ENCODE data around the gene ZDHHC1.

GRCh38 chr16:67446968-67447507 lies 30.8 kb upstream of the ZDHHC1 start:
- TF ChIP-seq, protein P1, sequence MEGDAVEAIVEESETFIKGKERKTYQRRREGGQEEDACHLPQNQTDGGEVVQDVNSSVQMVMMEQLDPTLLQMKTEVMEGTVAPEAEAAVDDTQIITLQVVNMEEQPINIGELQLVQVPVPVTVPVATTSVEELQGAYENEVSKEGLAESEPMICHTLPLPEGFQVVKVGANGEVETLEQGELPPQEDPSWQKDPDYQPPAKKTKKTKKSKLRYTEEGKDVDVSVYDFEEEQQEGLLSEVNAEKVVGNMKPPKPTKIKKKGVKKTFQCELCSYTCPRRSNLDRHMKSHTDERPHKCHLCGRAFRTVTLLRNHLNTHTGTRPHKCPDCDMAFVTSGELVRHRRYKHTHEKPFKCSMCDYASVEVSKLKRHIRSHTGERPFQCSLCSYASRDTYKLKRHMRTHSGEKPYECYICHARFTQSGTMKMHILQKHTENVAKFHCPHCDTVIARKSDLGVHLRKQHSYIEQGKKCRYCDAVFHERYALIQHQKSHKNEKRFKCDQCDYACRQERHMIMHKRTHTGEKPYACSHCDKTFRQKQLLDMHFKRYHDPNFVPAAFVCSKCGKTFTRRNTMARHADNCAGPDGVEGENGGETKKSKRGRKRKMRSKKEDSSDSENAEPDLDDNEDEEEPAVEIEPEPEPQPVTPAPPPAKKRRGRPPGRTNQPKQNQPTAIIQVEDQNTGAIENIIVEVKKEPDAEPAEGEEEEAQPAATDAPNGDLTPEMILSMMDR (IDR thresholded peaks at IDR 0.05; ENCODE audit: insufficient read depth, low read length) = no peak
- no peak for TF ChIP-seq POLR2AphosphoS5 (IDR thresholded peaks at IDR 0.05; ENCODE audit: low read depth)
- no peak for TF ChIP-seq GABPA (IDR thresholded peaks at IDR 0.05; ENCODE audit: low read depth)
- TF ChIP-seq, protein P2, sequence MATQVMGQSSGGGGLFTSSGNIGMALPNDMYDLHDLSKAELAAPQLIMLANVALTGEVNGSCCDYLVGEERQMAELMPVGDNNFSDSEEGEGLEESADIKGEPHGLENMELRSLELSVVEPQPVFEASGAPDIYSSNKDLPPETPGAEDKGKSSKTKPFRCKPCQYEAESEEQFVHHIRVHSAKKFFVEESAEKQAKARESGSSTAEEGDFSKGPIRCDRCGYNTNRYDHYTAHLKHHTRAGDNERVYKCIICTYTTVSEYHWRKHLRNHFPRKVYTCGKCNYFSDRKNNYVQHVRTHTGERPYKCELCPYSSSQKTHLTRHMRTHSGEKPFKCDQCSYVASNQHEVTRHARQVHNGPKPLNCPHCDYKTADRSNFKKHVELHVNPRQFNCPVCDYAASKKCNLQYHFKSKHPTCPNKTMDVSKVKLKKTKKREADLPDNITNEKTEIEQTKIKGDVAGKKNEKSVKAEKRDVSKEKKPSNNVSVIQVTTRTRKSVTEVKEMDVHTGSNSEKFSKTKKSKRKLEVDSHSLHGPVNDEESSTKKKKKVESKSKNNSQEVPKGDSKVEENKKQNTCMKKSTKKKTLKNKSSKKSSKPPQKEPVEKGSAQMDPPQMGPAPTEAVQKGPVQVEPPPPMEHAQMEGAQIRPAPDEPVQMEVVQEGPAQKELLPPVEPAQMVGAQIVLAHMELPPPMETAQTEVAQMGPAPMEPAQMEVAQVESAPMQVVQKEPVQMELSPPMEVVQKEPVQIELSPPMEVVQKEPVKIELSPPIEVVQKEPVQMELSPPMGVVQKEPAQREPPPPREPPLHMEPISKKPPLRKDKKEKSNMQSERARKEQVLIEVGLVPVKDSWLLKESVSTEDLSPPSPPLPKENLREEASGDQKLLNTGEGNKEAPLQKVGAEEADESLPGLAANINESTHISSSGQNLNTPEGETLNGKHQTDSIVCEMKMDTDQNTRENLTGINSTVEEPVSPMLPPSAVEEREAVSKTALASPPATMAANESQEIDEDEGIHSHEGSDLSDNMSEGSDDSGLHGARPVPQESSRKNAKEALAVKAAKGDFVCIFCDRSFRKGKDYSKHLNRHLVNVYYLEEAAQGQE (IDR thresholded peaks at IDR 0.05; ENCODE audit: insufficient replicate concordance, low read depth) = no peak
- TF ChIP-seq SPI1 (IDR thresholded peaks at IDR 0.05; ENCODE audit: borderline replicate concordance, low read depth) = no peak
